NCI-H1694 (cell line): ENCODE results near the gene FBXO28.
"Not testable (repeated sequence)": the region's sequence is repeated elsewhere in the genome, so short reads cannot be mapped to it uniquely, and the experiment has no call there.

Experiments
- DNase-seq: peaks from one replicate; lab custom pipeline; 2025; lab: John Stamatoyannopoulos, UW

The FBXO28 gene

GRCh38 chr1:224113918-224114786 is at the start of gene FBXO28:
FBXO28 (plus strand) TSS chr1:224114111; CDS start chr1:224114130, 19 bp downstream.
- peak; percentile 94 for DNase-seq

DNA sequence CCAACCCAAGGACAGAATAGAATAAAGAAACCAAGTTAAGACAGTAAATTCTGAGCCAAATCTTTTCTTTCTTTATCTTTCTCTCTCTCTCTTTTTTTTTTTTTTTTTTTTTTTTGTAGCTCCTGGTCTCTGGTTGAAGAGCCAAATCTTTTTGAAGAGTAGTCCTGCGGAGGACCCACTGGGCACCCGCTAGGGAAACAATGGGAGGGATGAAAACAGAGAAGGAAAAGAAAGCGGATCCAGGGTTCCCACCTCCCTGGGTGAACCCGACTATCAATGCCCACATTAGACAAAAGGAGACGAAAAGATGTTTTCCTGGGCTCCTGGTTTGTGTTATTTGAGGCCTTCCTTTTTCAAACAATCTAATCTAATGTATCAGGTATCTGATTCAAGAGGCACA is 49.8 kb upstream of the FBXO28 start:
- DNase-seq: no peak

- no peak for DNase-seq
Measured at GRCh38 chr1:224065455-224065854, 48.5 kb upstream of the FBXO28 start.

DNA sequence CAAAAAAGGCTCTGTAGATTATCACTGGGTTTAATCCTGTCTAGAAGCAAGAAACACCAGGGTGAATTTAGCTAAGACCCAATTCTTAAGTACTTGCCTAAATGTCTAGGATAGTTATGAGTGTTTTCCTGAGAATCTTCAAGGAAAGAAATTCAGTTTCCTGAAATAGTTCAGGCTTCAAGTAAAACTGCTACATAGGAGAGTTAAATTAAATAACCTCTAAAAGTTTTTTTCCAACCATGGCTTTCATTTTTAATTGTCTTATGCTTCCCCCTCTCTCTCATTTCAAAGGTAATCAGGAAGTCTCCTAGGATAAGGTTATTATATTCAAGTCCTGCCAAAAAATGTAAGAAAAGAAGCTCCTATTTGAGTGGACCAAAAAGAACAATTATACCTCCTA is 46.7 kb upstream of the FBXO28 start:
- no peak for DNase-seq

DNA sequence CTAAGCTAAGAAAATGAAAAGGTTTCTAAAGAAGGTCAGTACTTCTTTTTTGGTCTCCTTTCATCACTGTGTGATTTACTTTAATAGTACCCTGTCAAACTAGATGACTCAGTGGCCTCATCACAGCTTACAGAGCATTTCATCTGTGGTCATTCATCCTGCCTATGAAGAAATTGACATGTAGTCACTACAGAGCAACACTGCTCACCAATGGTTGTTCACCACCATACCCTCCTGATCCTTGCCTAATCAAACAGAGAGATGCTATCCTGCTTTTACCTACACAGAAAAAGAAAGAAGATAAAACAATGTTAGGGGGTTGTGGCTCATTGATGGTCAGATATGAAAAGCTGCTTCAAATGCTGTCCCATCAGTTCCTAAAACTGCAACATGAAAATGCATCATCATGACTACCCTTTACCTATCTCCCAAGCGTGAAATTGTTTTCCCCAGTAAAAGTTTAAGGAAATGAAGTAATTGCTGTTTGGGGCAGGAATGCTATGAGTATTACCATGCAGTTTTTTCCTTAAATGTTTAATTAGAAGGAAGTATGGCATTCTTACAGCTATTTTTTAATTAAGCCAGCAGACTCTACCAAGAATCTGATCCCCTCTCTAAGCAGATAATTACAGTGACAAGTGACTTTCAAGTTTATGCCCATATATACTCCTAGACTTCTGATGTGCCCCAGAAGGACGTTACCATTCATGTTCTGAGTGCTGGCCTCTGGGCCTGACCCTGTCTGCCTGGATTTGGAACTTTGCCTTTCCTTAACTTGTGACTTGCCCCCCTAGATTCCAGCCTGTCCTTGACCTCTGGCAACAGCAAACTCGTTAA is 46.1 kb upstream of the FBXO28 start:
- no peak for DNase-seq

GRCh38 chr1:224068458-224069072 is 45.3 kb upstream of the FBXO28 start:
- DNase-seq: no peak

GRCh38 chr1:224069138-224069537 is 44.8 kb upstream of the FBXO28 start:
- no peak for DNase-seq

- no peak for DNase-seq
Measured at GRCh38 chr1:224070521-224070920, 43.4 kb upstream of the FBXO28 start.

DNA sequence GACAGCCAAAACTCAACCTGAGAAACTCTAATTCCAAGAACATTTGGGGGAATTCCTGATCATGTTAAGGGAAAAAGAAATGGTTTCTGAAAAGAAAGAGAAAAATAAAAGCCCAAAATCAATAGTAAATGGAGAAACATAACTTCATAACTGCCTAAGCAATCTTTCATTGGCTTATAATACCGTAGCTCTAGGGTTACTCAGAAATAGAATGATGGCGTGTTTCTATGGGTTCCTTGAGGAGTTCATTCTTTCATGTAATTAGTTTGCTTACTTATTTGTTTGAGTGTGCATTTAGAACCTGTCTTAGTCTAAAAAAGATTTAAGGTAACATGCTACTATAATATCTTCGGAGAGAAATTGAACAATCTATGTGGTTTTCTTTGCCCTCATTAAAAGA is 37.5 kb upstream of the FBXO28 start:
- no peak for DNase-seq

DNA sequence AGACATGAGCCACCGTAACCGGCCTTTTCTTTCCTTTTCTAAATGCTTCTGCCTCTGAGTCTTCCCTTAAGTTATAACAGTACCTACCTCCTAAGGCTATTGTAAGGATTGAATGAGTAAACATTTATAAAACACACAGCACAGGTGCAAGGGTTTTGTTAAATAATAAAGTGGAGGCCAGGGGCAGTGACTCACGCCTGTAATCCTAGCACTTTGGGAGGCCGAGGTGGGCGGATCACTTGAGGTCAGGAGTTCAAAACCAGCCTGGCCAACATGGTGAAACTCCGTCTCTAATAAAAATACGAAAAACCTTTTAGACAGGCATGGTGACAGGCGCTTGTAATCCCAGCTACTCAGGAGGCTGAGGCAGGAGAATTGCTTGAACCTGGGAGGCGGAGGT is 34.3 kb upstream of the FBXO28 start:
- DNase-seq: not testable (repeated sequence)

DNA sequence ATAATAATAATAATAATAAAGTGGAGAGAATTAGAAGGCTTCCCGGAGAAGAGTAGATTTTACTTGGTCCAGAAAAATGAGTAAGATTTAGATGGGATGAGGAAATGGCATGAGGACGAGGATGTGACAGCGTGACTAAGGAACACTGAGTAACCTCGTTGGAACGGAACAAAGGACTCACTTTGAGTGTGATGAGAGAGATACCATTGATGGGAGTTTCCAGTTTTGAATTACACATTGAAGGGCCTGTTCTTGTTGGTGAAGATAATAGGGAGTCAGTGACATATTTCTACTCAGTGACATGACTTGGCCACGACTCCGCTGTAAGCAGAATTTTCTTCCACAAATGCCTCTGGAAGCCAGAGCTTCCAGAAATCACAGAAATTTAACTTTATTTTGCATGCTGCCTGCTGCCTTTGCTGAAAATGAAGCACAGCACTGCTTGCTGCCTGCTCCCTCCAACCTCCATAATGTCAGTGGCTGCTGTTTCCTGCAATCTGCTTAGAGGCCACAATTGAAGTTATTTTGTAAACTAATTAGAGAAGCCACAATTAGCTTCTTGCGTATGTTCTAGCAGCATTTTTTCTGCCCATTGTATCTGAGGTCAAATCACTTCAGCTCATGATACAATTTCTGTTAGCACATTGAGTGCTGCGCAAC is 33.7 kb upstream of the FBXO28 start:
- no peak for DNase-seq

DNA sequence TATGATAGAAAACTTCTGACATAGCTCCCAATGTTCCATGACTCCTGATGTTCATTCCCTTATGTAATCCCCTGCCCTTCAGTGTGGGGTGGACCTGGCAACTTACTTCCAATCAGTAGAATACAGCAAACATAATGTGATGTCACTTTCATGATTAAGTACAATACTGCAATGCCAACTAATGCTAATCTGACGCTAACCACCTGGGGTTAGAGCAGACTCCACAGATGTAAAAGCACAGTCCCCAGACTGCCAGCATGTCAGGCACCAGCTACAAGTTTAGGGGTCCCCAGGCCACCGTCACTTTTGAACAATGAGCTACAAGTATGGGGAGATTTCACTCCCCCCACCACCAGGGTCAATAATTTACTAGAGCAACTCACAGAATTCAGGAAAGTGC is 32.3 kb upstream of the FBXO28 start:
- no peak for DNase-seq

DNA sequence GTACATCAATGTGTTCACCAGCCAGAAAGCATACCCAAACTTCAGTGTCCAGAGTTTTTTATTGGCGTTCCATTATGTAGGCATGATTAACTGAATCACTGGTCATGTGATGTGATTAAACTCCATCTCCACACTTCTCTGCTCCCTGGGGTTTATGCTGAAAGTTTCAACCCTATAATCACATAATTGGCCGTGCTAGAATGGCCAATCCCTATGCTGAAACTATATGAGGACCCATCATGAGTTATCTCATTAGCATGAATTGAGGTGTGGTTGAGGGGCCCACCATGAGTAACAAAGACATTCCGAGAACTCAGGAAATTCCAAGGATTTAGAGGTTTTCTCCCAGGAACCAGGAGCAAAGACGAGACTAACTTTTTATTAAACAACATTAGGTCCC is 31.8 kb upstream of the FBXO28 start:
- DNase-seq: no peak

- DNase-seq: no peak
Measured at GRCh38 chr1:224084867-224085266, 29.0 kb upstream of the FBXO28 start.

- DNase-seq: no peak
Measured at GRCh38 chr1:224085421-224086108, 28.3 kb upstream of the FBXO28 start.

GRCh38 chr1:224087286-224087794 is 26.6 kb upstream of the FBXO28 start:
- DNase-seq: no peak

- DNase-seq: no peak
Measured at GRCh38 chr1:224089583-224089982, 24.3 kb upstream of the FBXO28 start.

DNA sequence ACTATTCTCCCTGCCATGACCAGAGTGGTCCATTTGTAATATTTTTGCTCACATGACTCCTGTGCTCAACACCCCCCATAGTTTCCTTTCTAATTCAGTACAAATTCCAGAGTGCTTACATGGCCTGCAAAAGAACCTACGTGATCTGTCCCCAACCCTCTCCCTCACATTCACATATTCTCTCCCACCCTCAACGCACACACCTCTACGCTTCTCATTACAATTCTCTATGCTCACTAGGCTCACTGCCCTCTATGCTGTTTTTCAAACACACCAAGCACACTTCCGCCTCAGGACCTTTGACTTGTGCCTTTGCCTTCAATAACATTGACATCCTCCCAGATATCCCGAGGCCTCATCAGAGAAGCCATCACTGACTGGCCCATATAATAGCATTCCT is 23.8 kb upstream of the FBXO28 start:
- no peak for DNase-seq

DNA sequence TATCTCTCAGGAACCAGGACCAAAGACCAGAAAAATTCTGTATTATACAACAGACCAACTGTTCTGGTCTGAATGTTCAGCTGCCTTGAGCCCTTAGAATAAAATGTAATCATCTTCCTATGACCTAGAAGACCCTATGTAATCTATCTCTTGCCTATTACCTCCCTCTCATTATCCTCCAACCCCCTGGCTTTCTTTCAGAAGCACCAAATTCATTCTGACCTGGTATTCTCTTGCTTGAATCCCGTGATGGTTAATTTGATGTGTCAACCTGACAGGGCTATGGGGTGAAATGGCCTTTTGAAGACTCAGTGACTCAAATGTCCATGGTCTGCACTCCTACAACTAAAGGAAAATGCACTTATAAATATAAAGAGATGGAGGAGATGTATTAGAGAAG is 21.8 kb upstream of the FBXO28 start:
- no peak for DNase-seq

- DNase-seq: no peak
Measured at GRCh38 chr1:224092601-224093000, 21.3 kb upstream of the FBXO28 start.

DNA sequence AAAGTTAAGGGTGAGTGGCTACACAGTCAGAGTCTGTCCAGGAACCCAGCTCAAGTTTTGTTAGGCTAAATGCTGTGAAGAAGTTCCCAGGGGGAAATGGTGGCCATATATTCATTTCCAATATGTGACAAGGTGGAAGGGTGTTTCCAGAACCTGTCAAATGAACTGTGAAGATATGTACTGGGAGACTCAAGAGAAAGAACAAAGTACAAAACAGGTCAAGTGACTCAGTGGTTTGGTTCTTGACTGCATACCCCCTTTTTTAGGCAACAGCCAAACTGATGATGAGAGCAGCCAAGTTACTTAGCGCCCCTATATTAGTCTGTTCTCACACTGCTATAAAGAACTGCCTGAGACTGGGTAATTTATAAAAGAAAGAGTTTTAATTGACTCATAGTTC is 18.6 kb upstream of the FBXO28 start:
- DNase-seq: no peak
